Measurements from ENCODE around the gene FIZ1.

GRCh38 chr19:55644842-55645511, 45.7 kb upstream of the FIZ1 start:
- TF ChIP-seq POLR2A (IDR thresholded peaks at IDR 0.05) (no peak), CTCF (IDR thresholded peaks at IDR 0.05) (no peak)

Measured in sigmoid colon (tissue), 3 donors.